Tibial nerve (tissue), 4 donors: ENCODE results near the gene SIPA1L3. TPM values are rescaled to one million over a fixed set of nuclear protein-coding genes. Genes with fewer than 3 reads are reported as not detected.
A peak's percentile ranks its signal among the peaks of the same experiment; 100 is the strongest.

Experiments used
- DNase-seq, 2 donors: peaks; one replicate each; pipeline ENCODE4 v3.0.0-alpha.2; 2019; ENCODE audit warnings: low spot score in 2 of 2
- H3K27ac ChIP-seq, 4 donors: fragments of 200-600 bp; sonication (generic) in 3 of 4; one replicate each; pipeline ENCODE4 v1.5.1; 2017 to 2019; ENCODE audit warnings: mild to moderate bottlenecking in 1 of 4
- H3K27me3 ChIP-seq, 2 donors: fragments of 200-600 bp; sonication (generic) in 1 of 2; one replicate each; pipeline versions ENCODE4 v1.5.1 to v1.6.0; 2017 to 2019
- H3K36me3 ChIP-seq, 3 donors: fragments of 200-600 bp; sonication (generic); one replicate each; pipeline ENCODE4 v1.5.1; 2018 to 2019
- H3K4me1 ChIP-seq, 4 donors: fragments of 200-600 bp; sonication (generic) in 3 of 4; one replicate each; pipeline ENCODE4 v1.5.1; 2017 to 2019
- H3K4me3 ChIP-seq, 4 donors: fragments of 200-600 bp; sonication (generic) in 3 of 4; one replicate each; pipeline ENCODE4 v1.5.1; 2017 to 2019; ENCODE audit warnings: mild to moderate bottlenecking in 1 of 4, moderate library complexity in 1 of 4
- H3K9me3 ChIP-seq, 4 donors: fragments of 200-600 bp; sonication (generic) in 3 of 4; one replicate each; pipeline ENCODE4 v1.5.1; 2017 to 2019
- CTCF ChIP-seq, 5 experiments: fragments of 200-600 bp in 3 of 5; fragments of 450-650 bp in 2 of 5; sonication (generic) in 3 of 5; IDR thresholded peaks; one replicate each; pipeline ENCODE4 v1.5.1; 2016 to 2019; ENCODE audit warnings: antibody characterized with exemption in 5 of 5, mild to moderate bottlenecking in 3 of 5, moderate library complexity in 2 of 5
- EP300 ChIP-seq, 2 donors: sonication (generic); formaldehyde crosslinking; IDR thresholded peaks; one replicate each; pipeline ENCODE4 v1.6.1; 2017; ENCODE audit warnings: antibody characterized with exemption in 2 of 2, mild to moderate bottlenecking in 1 of 2
- POLR2A ChIP-seq, 2 donors: fragments of 450-650 bp; IDR thresholded peaks; one replicate each; pipeline ENCODE4 v1.6.1; 2017; ENCODE audit warnings: antibody characterized with exemption in 2 of 2, mild to moderate bottlenecking in 2 of 2, moderate library complexity in 2 of 2
- WGBS, 2 donors: methylation state at CpG; one replicate each; pipeline ENCODE4 v1.1.5; 2018; 5-methylcytosine and 5-hydroxymethylcytosine counted together
- total RNA-seq, 4 donors: library from RNA; depleted of rRNA; stranded (reverse); fragments of >200 nt; gene quantifications; one replicate each; pipeline ENCODE4 v1.1.0, GENCODE V29; 2016

SIPA1L3 gene
- total RNA-seq, 4 donors from 2014 or later = 8.3 to 43.9 (median 17.0) TPM

- no peaks in the 10 kb centered on the region for H3K4me1 ChIP-seq
- TF ChIP-seq EP300 (IDR thresholded peaks at IDR 0.05) = no peak
- no peak for TF ChIP-seq CTCF (IDR thresholded peaks at IDR 0.05)
- TF ChIP-seq POLR2A (IDR thresholded peaks at IDR 0.05) = no peak
- 80 to 83% methylated on average over 8 of the region's 8 CpGs for WGBS, 2 donors
- H3K36me3 ChIP-seq = no peaks in the 10 kb centered on the region
- H3K27me3 ChIP-seq = no peaks in the 10 kb centered on the region
- no peak overlapping the region for H3K27ac ChIP-seq
- DNase-seq = no peak
- no peak overlapping the region for H3K4me3 ChIP-seq
- no peaks in the 10 kb centered on the region for H3K9me3 ChIP-seq
Measured at GRCh38 chr19:37896180-37896579, 10.8 kb upstream of the SIPA1L3 start.

GRCh38 chr19:37899453-37899852, 7.6 kb upstream of the SIPA1L3 start:
- Histone ChIP-seq H3K36me3 (no peaks in the 10 kb centered on the region), H3K27ac (no peak overlapping the region), H3K9me3 (no peaks in the 10 kb centered on the region), H3K4me3 (no peak overlapping the region), H3K27me3 (no peaks in the 10 kb centered on the region), H3K4me1 (no peaks in the 10 kb centered on the region)
- DNase-seq = no peak
- 88 to 90% methylated on average over 1 of the region's 1 CpG for WGBS, 2 donors
- TF ChIP-seq EP300 (IDR thresholded peaks at IDR 0.05) (no peak), CTCF (IDR thresholded peaks at IDR 0.05) (no peak), POLR2A (IDR thresholded peaks at IDR 0.05) (no peak)

GRCh38 chr19:37899966-37900365, 7.0 kb upstream of the SIPA1L3 start:
- Histone ChIP-seq H3K4me1 (no peaks in the 10 kb centered on the region), H3K36me3 (no peaks in the 10 kb centered on the region), H3K27ac (no peak overlapping the region), H3K4me3 (no peak overlapping the region), H3K9me3 (no peaks in the 10 kb centered on the region), H3K27me3 (no peaks in the 10 kb centered on the region)
- no peak for TF ChIP-seq POLR2A (IDR thresholded peaks at IDR 0.05)
- no peak for TF ChIP-seq EP300 (IDR thresholded peaks at IDR 0.05)
- no peak for TF ChIP-seq CTCF (IDR thresholded peaks at IDR 0.05)
- no peak for DNase-seq
- WGBS, 2 donors = 68 to 84% methylated on average over 2 of the region's 2 CpGs

GRCh38 chr19:37902668-37903067, 4.3 kb upstream of the SIPA1L3 start:
- Histone ChIP-seq H3K9me3 (no peaks in the 10 kb centered on the region), H3K36me3 (no peaks in the 10 kb centered on the region), H3K4me1 (peaks cover 0 to 8% (median 5%) of the 10 kb centered on the region in 4 donors), H3K27ac (no peak overlapping the region), H3K4me3 (no peak overlapping the region), H3K27me3 (no peaks in the 10 kb centered on the region)
- WGBS, 2 donors = 0% methylated on average over 4 of the region's 4 CpGs
- peak; percentile 64 to 77 (median 68) for TF ChIP-seq CTCF (IDR thresholded peaks at IDR 0.05)
- TF ChIP-seq EP300 (IDR thresholded peaks at IDR 0.05) = no peak
- peak; percentile 53 to 86 for DNase-seq

- no peak for DNase-seq
- no peak for TF ChIP-seq POLR2A (IDR thresholded peaks at IDR 0.05)
- Histone ChIP-seq H3K27me3 (no peaks in the 10 kb centered on the region), H3K36me3 (no peaks in the 10 kb centered on the region), H3K4me3 (no peak overlapping the region), H3K27ac (no peak overlapping the region), H3K9me3 (no peaks in the 10 kb centered on the region), H3K4me1 (peaks cover 0 to 12% (median 9%) of the 10 kb centered on the region in 4 donors)
- WGBS, 2 donors = 90 to 92% methylated on average over 2 of the region's 2 CpGs
Measured at GRCh38 chr19:37903096-37903495, 3.9 kb upstream of the SIPA1L3 start.
